ENCODE data around the gene RAD23B.

RAD23B gene

DNA sequence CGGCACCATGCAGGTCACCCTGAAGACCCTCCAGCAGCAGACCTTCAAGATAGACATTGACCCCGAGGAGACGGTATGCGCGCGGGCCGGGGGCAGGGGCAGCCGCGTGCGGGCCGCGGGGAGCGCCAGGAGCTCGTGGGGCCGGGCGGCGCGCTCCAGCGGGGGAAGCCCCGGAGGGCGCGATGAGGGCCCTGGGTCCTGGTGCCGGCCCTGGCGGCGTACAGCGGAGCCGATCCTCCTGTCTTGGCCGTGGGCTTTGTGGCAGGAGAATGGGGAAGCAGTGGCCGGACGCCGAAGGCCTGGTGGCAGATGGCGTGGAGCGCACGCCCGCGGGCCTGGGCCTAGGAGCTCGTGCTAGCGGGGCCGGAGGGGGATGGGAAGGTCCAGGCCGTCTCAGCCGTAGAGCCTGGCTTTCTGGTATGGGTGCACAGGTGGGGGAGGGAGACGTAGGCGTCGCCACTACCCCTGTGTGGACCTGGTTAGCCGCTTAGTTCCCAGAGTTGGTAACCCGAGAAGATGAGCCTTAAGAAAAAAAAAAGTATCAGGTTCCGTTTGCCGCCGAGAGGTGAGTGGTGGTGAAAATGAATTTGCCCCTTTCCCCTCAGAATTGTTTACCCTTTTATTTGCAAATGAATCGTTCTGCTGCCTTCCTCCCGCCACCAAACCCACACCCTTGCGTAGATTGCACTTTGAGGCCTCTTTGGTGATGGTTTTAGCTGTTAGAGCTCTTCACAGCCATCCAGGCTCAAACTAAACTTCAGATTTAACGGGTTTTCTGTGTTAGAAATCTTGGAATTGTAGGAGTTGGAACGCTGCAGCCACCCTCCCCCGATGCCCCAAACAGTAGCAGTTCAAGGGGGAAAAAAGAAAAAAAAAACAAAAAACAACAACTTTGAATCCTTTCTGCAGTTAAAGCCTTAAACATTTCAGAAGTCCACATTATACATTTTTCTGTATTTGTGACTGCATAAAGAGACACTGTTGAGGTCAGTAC lies 841 bp downstream of the RAD23B start:
- Histone ChIP-seq H3K79me2 (peaks cover 25% of the 10 kb centered on the region), H3K4me1 (peaks cover 4% of the 10 kb centered on the region), H3K27ac (peak overlapping the region; percentile 86), H3K9me3 (ENCODE audit: control insufficient read depth, low read length) (no peaks in the 10 kb centered on the region), H3K27me3 (ENCODE audit: control insufficient read depth, insufficient read depth, low read length) (no peaks in the 10 kb centered on the region), H3K36me3 (ENCODE audit: control insufficient read depth, insufficient read depth, low read length) (no peaks in the 10 kb centered on the region), H2AFZ (peak overlapping the region; percentile 16), H3K4me2 (ENCODE audit: low read length) (peak overlapping the region; percentile 70), H3K4me3 (ENCODE audit: low read depth, low read length) (peak overlapping the region; percentile 62), H3K9ac (peak overlapping the region; percentile 28)
- TF ChIP-seq, protein P1, sequence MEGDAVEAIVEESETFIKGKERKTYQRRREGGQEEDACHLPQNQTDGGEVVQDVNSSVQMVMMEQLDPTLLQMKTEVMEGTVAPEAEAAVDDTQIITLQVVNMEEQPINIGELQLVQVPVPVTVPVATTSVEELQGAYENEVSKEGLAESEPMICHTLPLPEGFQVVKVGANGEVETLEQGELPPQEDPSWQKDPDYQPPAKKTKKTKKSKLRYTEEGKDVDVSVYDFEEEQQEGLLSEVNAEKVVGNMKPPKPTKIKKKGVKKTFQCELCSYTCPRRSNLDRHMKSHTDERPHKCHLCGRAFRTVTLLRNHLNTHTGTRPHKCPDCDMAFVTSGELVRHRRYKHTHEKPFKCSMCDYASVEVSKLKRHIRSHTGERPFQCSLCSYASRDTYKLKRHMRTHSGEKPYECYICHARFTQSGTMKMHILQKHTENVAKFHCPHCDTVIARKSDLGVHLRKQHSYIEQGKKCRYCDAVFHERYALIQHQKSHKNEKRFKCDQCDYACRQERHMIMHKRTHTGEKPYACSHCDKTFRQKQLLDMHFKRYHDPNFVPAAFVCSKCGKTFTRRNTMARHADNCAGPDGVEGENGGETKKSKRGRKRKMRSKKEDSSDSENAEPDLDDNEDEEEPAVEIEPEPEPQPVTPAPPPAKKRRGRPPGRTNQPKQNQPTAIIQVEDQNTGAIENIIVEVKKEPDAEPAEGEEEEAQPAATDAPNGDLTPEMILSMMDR (IDR thresholded peaks at IDR 0.05), result no peak

DNA sequence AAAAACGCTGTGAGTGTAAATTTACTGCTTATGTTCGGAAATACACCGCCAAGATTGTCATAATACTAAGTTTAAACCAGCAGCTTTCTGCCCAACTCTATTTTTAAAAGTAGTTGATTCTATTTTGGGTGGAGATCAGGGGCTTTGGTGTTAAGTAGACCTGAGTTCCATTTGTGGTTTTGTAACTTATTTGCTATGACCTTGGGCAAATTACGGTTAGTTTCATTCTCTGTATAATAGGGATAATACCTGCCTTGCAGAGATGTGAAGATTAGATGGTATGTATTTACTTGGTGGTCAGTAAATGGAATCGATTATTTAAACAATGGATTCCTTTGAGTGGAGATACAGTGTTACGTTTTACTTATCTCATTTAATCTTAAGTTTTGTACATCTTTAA lies 1.6 kb downstream of the RAD23B start:
- no peak overlapping the region for H2AFZ ChIP-seq
- TF ChIP-seq, protein P1 (IDR thresholded peaks at IDR 0.05), result no peak
- H3K9me3 ChIP-seq (ENCODE audit: control insufficient read depth, low read length), result no peaks in the 10 kb centered on the region
- H3K4me1 ChIP-seq, result peaks cover 4% of the 10 kb centered on the region
- no peak overlapping the region for H3K9ac ChIP-seq
- H3K36me3 ChIP-seq (ENCODE audit: control insufficient read depth, insufficient read depth, low read length), result no peaks in the 10 kb centered on the region
- peaks cover 32% of the 10 kb centered on the region for H3K79me2 ChIP-seq
- peak overlapping the region; percentile 86 for H3K27ac ChIP-seq
- no peaks in the 10 kb centered on the region for H3K27me3 ChIP-seq (ENCODE audit: control insufficient read depth, insufficient read depth, low read length)
- peak overlapping the region; percentile 62 for H3K4me3 ChIP-seq (ENCODE audit: low read depth, low read length)
- H3K4me2 ChIP-seq (ENCODE audit: low read length), result peak overlapping the region; percentile 70

DNA sequence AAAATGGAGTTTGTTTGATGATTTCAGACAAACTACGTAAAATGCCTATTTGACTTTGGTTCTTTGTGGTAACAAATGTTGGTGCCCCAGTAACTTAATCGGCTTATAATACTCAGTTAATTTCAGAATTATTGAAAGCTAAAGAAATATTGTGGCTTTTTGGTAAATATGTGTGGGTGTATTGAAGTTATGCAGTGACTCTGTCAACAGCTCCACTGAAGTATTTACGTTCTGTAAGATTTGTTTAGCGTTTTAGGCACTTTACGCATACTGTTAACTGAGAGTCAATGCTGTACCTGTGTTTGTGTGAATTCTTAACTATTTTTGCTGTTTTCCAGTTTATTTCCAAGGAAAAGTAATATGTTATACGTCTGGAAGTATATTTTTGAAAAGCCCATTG lies 2.2 kb downstream of the RAD23B start:
- no peaks in the 10 kb centered on the region for H3K27me3 ChIP-seq (ENCODE audit: control insufficient read depth, insufficient read depth, low read length)
- no peak overlapping the region for H3K9ac ChIP-seq
- peaks cover 4% of the 10 kb centered on the region for H3K4me1 ChIP-seq
- TF ChIP-seq, protein P1 (IDR thresholded peaks at IDR 0.05), result no peak
- H3K4me3 ChIP-seq (ENCODE audit: low read depth, low read length), result peak overlapping the region; percentile 62
- no peak overlapping the region for H3K27ac ChIP-seq
- H3K36me3 ChIP-seq (ENCODE audit: control insufficient read depth, insufficient read depth, low read length), result no peaks in the 10 kb centered on the region
- peak overlapping the region; percentile 70 for H3K4me2 ChIP-seq (ENCODE audit: low read length)
- H3K9me3 ChIP-seq (ENCODE audit: control insufficient read depth, low read length), result no peaks in the 10 kb centered on the region
- peaks cover 36% of the 10 kb centered on the region for H3K79me2 ChIP-seq
- H2AFZ ChIP-seq, result no peak overlapping the region

DNA sequence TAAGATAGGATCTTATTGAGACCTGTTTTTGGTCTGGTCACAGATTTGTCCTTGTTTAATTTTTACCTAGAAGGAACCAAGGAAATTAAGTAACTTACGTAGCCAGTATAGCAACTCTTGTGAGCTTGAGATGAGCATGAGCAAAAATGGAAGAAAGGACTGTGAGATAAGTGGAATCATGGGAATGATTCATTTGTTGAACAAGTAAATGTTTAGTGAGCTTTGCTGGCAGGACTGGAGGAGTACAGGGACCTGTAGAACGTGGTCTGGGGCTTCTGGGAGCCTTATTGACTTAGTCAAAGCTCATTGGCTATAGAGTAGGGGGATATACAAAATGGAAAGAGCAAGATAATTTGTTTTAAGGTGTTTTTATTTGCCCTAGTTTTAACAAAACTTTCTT lies 3.0 kb downstream of the RAD23B start:
- H3K79me2 ChIP-seq, result peaks cover 41% of the 10 kb centered on the region
- no peak overlapping the region for H2AFZ ChIP-seq
- H3K36me3 ChIP-seq (ENCODE audit: control insufficient read depth, insufficient read depth, low read length), result no peaks in the 10 kb centered on the region
- TF ChIP-seq, protein P1 (IDR thresholded peaks at IDR 0.05), result no peak
- H3K27ac ChIP-seq, result no peak overlapping the region
- H3K9me3 ChIP-seq (ENCODE audit: control insufficient read depth, low read length), result no peaks in the 10 kb centered on the region
- peak overlapping the region; percentile 70 for H3K4me2 ChIP-seq (ENCODE audit: low read length)
- H3K4me1 ChIP-seq, result peaks cover 4% of the 10 kb centered on the region
- no peak overlapping the region for H3K9ac ChIP-seq
- H3K4me3 ChIP-seq (ENCODE audit: low read depth, low read length), result peak overlapping the region; percentile 62
- H3K27me3 ChIP-seq (ENCODE audit: control insufficient read depth, insufficient read depth, low read length), result no peaks in the 10 kb centered on the region

Measured in parathyroid adenoma (tissue), 2 donors.